Stimulated activated effector memory CD8-positive, alpha-beta T cell treated with anti-CD3 and anti-CD28 coated beads, Interleukin-12 subunit alpha, Interleukin-12 subunit beta, amount 100 ng/mL, for 72 hours (primary cell): Measurements from ENCODE around the gene RPS25.
A peak's percentile ranks its signal among the peaks of the same experiment; 100 is the strongest.
"Not testable (repeated sequence)": the region's sequence is repeated elsewhere in the genome, so short reads cannot be mapped to it uniquely, and the experiment has no call there.

Source experiments
- ATAC-seq: fragments of 150-1000 bp; cut with Tn5 transposase; 2 replicates; pipeline ENCODE4 v1.10.0; 2021
- DNase-seq, 2 donors: peaks; one replicate each; pipeline ENCODE4 v3.0.0; 2021 to 2022; ENCODE audit warnings: low spot score in 2 of 2
- H3K27ac Mint-ChIP-seq: one replicate; pipeline ENCODE4 v1.8.0; 2022; ENCODE audit warnings: mild to moderate bottlenecking, mixed read lengths
- H3K36me3 Mint-ChIP-seq: one replicate; pipeline ENCODE4 v1.8.0; 2022; ENCODE audit warnings: mild to moderate bottlenecking, mixed read lengths
- H3K4me1 Mint-ChIP-seq: one replicate; pipeline ENCODE4 v1.8.0; 2022; ENCODE audit warnings: mixed read lengths
- H3K4me3 Mint-ChIP-seq: one replicate; pipeline ENCODE4 v1.8.0; 2022; ENCODE audit warnings: mild to moderate bottlenecking, mixed read lengths
- H3K9me3 Mint-ChIP-seq: one replicate; pipeline ENCODE4 v1.8.0; 2022; ENCODE audit warnings: mixed read lengths

The RPS25 gene

DNA sequence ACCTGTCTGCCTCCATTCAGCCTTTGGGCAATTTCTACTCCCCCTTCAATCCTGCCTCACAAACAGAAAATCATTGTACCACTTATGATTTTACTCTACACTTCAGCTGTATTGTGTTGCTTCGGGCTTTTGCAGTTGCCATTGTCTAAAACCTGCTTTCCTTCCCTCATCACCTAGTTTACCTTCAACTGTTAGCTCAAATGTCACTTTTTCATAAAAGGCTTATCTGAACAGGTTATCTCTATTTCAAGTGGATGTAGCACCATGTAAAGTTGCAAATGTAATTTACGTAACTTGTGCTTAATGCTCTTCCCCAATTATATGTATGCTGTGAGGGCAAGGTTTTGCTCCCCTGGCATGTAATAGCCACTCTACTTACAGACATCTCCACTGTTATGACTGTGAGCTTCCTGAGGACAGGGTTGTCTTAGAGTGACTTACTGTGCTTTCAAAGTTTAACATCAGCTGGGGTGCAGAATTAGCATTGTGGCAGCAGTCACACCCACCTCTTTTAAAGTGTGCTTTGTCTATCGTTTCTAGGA is 5.4 kb downstream of the RPS25 start:
- ATAC-seq (peak; percentile 45), DNase-seq (no peak)
- peak overlapping the region; percentile 5 for H3K27ac Mint-ChIP-seq
- peaks cover 12% of the 10 kb centered on the region for H3K4me1 Mint-ChIP-seq
- H3K9me3 Mint-ChIP-seq: no peaks in the 10 kb centered on the region
- H3K4me3 Mint-ChIP-seq: no peak overlapping the region
- peaks cover 97% of the 10 kb centered on the region for H3K36me3 Mint-ChIP-seq

DNA sequence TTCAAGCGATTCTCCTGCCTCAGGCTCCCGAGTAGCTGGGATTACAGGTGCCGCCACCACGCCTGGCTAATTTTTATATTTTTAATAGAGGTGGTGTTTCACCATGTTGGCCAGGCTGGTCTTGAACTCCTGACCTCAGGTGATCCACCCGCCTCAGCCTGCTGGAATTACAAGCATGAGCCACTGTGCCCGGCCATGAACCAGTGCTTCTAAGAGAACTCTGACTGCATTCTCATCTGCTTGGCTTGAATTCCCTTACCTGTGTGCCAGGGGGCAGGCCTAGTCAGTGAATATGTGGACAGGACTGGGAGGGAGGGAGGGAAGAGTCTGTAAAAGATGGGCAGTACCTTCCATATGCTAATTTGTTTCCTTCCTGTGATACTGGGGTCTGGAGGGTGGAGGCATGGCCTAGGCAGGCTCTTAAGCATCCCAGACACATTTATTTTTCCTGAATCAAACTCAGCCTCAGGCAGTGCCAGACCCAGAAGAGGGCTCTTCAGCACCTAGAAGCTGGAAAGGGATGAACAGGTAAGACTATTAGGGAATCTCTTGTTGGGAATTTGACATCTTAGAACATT is 6.6 kb downstream of the RPS25 start:
- H3K9me3 Mint-ChIP-seq: no peaks in the 10 kb centered on the region
- H3K4me1 Mint-ChIP-seq: peaks cover 12% of the 10 kb centered on the region
- no peak overlapping the region for H3K4me3 Mint-ChIP-seq
- H3K36me3 Mint-ChIP-seq: peaks cover 97% of the 10 kb centered on the region
- ATAC-seq: no peak
- DNase-seq: no peak
- peak overlapping the region; percentile 5 for H3K27ac Mint-ChIP-seq

GRCh38 chr11:119006656-119007055 is 11.5 kb downstream of the RPS25 start:
- ATAC-seq (no peak), DNase-seq (no peak)
- peak overlapping the region; percentile 51 for H3K27ac Mint-ChIP-seq
- no peaks in the 10 kb centered on the region for H3K4me1 Mint-ChIP-seq
- H3K4me3 Mint-ChIP-seq: no peak overlapping the region
- H3K9me3 Mint-ChIP-seq: no peaks in the 10 kb centered on the region
- peaks cover 97% of the 10 kb centered on the region for H3K36me3 Mint-ChIP-seq

DNA sequence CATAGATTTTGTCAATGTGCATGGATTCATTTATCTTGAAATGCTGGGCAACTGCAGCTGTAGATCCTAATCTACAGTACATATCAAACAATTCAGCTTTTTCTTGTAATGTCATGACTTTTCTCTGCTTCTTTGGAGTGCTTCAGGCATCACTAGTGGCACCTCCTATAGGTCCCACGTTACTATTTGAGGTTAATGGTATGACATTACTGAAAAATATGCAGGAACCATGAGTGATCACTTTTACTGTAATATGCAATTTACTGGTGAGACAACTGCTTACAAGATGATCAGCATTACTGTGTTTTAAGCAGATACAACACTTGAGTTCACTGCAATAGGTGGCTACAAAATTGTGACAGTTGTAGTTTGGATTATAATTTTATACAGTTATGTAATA is 17.2 kb downstream of the RPS25 start:
- Mint-ChIP-seq H3K27ac (no peak overlapping the region), H3K4me1 (peaks cover 40% of the 10 kb centered on the region), H3K36me3 (peaks cover 87% of the 10 kb centered on the region), H3K9me3 (no peaks in the 10 kb centered on the region), H3K4me3 (no peak overlapping the region)
- DNase-seq: no peak
- ATAC-seq: no peak

GRCh38 chr11:118998822-118999221 is 19.3 kb downstream of the RPS25 start:
- Mint-ChIP-seq H3K4me1 (peaks cover 42% of the 10 kb centered on the region), H3K4me3 (peak overlapping the region; percentile 85), H3K9me3 (no peaks in the 10 kb centered on the region), H3K36me3 (peaks cover 69% of the 10 kb centered on the region), H3K27ac (peak overlapping the region; percentile 99)
- DNase-seq (no peak), ATAC-seq (no peak)

- DNase-seq: no peak
- H3K4me3 Mint-ChIP-seq: peak overlapping the region; percentile 85
- H3K27ac Mint-ChIP-seq: peak overlapping the region; percentile 99
- H3K9me3 Mint-ChIP-seq: no peaks in the 10 kb centered on the region
- ATAC-seq: no peak
- H3K4me1 Mint-ChIP-seq: peaks cover 42% of the 10 kb centered on the region
- peaks cover 64% of the 10 kb centered on the region for H3K36me3 Mint-ChIP-seq
These were observed 19.8 kb downstream of the RPS25 start for GRCh38 chr11:118998388-118998717.

DNA sequence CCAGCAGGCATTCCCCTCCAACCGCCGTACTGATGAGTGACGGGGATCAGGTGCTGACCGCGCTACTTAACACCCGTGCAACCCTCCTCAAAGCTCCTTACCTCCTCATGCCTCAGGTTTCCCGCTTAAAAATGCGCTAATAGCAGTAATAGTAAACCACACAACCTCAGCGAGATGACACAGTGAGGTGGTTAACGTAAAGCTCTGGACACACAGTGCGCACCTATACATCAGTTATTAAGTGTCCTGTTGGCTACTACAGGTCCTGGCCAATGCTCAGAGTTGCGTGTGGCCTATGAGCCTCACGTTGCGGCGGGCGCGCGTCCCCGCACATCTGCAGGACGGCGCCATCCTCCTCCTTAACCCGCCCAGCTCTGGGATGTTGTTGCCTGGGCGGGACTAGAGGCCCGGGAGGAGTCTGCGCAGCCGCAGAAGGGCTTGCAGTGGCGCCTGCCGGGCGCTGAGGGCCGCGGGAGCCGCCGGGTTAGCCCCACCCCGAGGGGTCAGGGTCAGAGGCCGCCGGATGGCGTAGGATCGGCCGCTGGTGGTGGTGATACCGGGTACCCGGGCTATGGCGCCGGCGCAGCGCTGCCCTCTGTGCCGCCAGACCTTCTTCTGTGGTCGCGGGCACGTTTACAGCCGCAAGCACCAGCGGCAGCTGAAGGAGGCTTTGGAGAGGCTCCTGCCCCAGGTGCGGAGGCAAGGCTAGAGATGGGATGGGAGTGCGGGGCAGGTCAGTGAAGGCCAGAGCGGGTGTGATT is 20.3 kb downstream of the RPS25 start, which contains the start of gene CENATAC:
Gene CENATAC (plus strand): TSS at position 512 of the 761 bp plus-strand sequence. CDS start 60 bp downstream, at position 572.
- no peaks in the 10 kb centered on the region for H3K9me3 Mint-ChIP-seq
- DNase-seq (peak; percentile 90 to 97), ATAC-seq (peak; percentile 95)
- peaks cover 59% of the 10 kb centered on the region for H3K36me3 Mint-ChIP-seq
- peak within 1 kb of the TSS; percentile 85 for H3K4me3 Mint-ChIP-seq
- peaks cover 42% of the 10 kb centered on the region for H3K4me1 Mint-ChIP-seq
- H3K27ac Mint-ChIP-seq: peak within 1 kb of the TSS; percentile 99

DNA sequence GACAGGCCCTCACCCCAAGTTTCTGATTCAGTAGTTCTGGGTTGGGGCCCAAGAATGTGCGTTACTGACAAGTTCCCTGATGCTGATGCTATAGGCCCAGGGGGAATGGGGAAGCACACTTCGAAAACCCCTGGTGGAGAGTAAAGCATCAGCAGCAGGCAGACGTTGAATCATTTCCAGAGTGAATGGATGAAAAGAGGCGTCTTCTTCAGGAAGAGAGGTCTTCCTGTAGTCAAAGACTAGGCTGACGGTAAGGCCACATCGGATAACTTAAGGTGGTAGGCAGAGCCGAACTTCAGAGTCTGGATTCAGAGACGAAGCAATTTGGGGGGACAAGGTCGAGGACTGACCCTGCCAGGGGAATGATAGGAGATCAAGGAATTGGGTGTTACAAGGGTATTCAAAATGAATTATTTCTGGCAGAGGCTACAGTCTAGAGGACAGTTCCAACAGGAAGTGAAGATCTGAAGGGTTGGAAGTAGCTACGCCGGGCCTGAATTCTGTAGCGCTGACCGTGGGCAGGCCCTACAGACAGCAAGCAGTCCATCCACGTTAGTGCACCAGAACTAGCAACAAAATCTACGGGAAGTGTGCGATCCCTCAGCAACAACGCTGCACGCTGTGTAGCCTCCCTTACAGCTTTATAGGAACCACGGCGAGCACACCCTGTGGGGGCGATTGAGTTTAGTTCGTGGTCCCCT is 21.1 kb downstream of the RPS25 start:
- Mint-ChIP-seq H3K9me3 (no peaks in the 10 kb centered on the region), H3K4me3 (peak overlapping the region; percentile 85), H3K4me1 (peaks cover 42% of the 10 kb centered on the region), H3K36me3 (peaks cover 52% of the 10 kb centered on the region), H3K27ac (peak overlapping the region; percentile 99)
- peak; percentile 7 to 62 for DNase-seq
- peak; percentile 49 for ATAC-seq

DNA sequence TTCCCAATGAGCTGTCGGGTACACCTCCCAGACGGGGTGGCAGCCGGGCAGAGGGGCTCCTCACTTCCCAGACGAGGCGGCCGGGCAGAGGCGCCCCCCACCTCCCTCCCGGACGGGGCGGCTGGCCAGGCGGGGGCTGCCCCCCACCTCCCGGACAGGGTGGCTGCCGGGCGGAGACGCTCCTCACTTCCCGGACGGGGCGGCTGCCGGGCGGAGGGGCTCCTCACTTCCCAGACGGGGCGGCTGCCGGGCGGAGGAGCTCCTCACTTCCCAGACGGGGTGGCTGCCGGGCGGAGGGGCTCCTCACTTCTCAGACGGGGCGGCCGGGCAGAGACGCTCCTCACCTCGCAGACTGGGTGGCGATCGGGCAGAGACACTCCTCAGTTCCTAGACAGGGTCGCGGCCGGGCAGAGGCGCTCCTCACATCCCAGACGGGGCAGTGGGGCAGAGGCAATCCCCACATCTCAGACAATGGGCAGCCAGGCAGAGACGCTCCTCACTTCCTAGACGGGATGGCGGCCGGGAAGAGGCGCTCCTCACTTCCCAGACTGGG is 26.6 kb downstream of the RPS25 start:
- not testable (repeated sequence) for H3K27ac Mint-ChIP-seq, H3K9me3 Mint-ChIP-seq, H3K4me1 Mint-ChIP-seq, DNase-seq, H3K36me3 Mint-ChIP-seq, ATAC-seq, H3K4me3 Mint-ChIP-seq

DNA sequence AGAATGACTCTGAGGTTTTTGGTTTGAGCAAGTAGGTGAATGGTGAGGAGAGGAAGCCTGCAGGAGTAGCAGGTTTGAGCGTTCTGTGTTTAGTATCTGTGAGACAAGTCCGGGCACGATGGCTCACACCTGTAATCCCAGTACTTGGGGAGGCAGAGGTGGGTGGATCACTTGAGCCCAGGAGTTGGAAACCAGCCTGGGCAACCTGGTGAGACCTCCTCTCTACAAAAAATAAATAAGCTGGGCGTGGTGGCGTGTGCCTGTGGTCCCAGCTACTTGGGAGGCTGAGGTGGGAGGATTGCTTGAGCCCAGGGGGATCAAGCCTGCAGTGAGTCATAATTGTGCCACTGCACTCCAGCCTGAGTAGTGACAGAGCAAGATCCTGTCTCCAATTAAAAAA is 29.9 kb downstream of the RPS25 start:
- Mint-ChIP-seq H3K27ac (peak overlapping the region; percentile 11), H3K4me1 (no peaks in the 10 kb centered on the region), H3K36me3 (no peaks in the 10 kb centered on the region), H3K9me3 (no peaks in the 10 kb centered on the region), H3K4me3 (no peak overlapping the region)
- ATAC-seq (no peak), DNase-seq (no peak)

- Mint-ChIP-seq H3K36me3 (no peaks in the 10 kb centered on the region), H3K27ac (no peak overlapping the region), H3K9me3 (no peaks in the 10 kb centered on the region), H3K4me3 (no peak overlapping the region), H3K4me1 (no peaks in the 10 kb centered on the region)
- DNase-seq (no peak), ATAC-seq (no peak)
These were observed 33.3 kb downstream of the RPS25 start for GRCh38 chr11:118984825-118985224.

DNA sequence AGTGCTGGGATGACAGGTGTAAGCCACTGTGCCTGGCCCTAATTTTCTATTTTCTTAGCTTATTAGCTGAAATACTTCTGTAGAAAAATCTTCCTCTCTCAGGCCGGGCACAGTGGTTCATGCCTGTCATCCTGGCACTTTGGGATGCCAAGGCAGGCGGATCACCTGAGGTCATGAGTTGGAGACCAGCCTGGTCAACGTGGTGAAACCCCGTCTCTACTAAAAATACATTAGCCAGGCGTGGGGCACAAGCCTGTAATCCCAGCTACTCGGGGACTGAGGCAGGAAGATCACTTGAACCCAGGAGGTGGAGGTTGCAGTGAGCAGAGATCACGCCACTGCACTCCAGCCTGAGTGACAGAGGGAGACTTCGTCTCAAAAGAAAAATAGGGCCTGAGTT is 33.8 kb downstream of the RPS25 start:
- DNase-seq, H3K36me3 Mint-ChIP-seq, ATAC-seq, H3K4me3 Mint-ChIP-seq, H3K27ac Mint-ChIP-seq, H3K9me3 Mint-ChIP-seq, H3K4me1 Mint-ChIP-seq: not testable (repeated sequence)

GRCh38 chr11:118980191-118980881 is 37.8 kb downstream of the RPS25 start:
- DNase-seq (no peak), ATAC-seq (no peak)
- Mint-ChIP-seq H3K27ac (no peak overlapping the region), H3K4me3 (no peak overlapping the region), H3K9me3 (no peaks in the 10 kb centered on the region), H3K36me3 (no peaks in the 10 kb centered on the region), H3K4me1 (no peaks in the 10 kb centered on the region)

- Mint-ChIP-seq H3K4me1 (no peaks in the 10 kb centered on the region), H3K9me3 (no peaks in the 10 kb centered on the region), H3K4me3 (no peak overlapping the region), H3K27ac (no peak overlapping the region), H3K36me3 (no peaks in the 10 kb centered on the region)
- ATAC-seq (no peak), DNase-seq (no peak)
These were observed 38.7 kb downstream of the RPS25 start for GRCh38 chr11:118979434-118979833.
